ENCODE measurements around the gene ACSF3. TPM values are rescaled to one million over a fixed set of nuclear protein-coding genes. Genes with fewer than 3 reads are reported as not detected.
"Not testable (repeated sequence)": the region's sequence is repeated elsewhere in the genome, so short reads cannot be mapped to it uniquely, and the experiment has no call there.

Gene ACSF3
- total RNA-seq, 1 donor from 2014 or later = 16.2 TPM

DNA sequence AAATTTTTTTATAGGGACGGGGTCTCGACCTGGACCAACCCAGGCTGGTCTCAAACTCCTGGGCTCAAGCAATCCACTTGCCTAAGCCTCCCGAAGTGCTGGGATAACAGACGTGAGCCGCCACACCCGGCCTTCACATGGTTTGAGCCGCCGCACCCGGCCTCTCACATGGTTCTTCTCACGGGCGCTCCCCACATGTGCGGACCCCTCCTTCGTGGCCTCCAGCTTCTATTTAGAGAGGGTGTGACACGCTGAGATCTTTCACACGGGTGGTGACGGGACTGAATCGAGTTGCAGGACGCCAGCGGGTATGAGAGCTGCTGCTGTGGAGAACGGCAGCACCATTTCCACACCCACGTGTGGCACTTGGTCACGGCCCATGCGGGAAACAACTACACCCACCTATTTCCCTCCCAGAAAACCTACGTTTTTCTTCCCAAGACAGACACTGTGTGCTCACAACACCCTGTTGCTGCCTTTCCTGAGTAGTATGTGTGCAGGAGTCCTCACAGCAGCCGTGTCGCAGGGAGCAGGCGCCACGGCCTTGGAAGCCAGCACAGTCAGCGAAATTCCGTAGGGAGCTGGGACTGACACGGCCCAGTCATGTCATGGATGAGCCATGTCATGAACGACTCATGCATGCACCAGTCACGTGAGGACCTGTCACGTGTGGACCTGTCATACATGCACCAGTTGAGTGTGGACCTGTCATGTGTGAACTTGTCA is 20.1 kb upstream of the ACSF3 start:
- no peak for DNase-seq

DNA sequence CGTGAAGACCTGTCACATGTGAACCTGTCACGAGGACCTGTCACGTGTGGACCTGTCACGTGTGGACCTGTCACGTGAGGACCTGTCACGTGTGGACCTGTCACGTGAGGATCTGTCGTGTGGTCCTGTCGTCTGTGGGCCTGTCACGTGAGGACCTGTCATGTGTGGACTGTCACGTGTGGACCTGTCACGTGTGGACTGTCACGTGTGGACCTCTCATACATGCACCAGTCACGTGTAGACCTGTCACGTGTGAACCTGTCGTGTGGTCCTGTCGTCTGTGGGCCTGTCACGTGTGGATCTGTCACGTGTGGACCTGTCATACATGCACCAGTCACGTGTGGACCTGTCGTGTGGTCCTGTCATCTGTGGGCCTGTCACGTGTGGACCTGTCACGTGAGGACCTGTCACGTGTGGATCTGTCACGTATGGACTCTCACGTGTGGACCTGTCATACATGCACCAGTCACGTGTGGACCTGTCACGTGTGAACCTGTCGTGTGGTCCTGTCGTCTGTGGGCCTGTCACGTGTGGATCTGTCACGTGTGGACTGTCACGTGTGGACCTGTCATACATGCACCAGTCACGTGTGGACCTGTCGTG is 19.5 kb upstream of the ACSF3 start:
- not testable (repeated sequence) for DNase-seq

DNA sequence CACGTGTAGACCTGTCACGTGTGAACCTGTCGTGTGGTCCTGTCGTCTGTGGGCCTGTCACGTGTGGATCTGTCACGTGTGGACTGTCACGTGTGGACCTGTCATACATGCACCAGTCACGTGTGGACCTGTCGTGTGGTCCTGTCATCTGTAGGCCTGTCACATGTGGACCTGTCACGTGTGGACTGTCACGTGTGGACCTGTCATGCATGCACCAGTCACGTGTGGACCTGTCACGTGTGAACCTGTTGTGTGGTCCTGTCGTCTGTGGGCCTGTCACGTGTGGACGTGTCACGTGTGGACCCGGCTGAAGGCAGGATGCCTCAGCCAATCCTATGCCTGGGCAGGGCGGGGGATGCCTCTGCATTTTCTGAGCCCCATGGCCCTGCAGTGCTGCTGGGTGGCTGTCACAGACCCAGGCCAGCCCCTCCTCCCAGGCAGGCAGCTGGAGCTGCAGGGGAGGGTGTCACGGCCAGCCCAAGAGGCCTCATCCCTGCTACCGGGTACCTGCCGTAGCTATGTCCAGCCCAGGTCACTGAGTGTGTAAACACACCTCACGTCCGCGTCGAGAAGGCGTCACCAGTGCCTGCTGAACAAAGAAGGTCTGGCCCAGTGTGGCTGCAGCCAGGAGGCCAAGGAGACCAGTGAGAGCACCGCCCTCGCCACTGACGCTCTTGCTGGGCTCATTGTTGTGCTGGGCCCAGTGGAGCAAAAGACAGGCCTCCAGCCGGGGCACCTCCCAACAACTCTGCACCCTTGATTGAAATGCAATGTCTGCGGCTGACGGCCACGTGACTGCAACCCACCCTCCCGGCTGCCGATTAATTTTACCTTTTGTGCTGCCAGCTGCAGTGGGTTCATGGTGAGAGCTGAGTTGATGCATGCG is 18.6 kb upstream of the ACSF3 start:
- DNase-seq = no peak

DNA sequence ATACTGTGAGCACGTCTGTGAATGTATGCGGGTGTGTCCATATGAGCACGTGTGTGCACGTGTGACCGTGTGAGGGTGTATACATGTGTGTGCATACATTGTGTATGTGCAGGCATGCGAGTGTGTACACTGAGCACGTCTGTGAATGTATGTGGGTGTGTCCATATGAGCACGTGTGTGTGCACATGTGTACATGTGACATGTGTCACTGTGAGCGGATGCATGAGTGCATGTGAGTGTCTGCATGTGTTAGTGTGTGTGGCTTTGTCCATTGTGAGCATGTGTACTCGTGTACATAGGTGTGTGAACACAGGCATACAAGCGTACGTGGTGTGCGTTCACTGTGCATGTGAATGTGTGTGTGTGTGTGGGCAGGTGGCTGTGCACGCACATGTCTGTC is 17.5 kb upstream of the ACSF3 start:
- no peak for DNase-seq

DNA sequence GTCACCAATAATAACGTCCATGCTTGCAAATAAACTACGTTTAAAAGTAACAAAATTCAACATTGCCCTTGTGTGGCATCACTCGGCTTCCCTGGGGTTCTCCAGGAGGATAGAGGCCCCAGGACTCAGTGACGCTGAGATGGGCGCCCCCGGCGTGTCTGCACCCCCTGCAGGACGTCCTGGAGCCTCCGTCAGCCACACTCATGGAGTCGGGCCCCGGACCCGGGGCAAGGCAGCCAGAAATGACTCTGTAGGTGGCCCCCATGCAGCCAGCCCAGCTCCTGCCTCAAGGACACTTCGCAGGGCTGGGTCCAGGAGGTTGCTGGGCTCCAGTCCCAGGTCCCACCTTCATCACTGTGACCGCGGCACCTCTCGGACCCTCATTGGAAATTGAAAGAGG is 16.6 kb upstream of the ACSF3 start:
- no peak for DNase-seq

DNA sequence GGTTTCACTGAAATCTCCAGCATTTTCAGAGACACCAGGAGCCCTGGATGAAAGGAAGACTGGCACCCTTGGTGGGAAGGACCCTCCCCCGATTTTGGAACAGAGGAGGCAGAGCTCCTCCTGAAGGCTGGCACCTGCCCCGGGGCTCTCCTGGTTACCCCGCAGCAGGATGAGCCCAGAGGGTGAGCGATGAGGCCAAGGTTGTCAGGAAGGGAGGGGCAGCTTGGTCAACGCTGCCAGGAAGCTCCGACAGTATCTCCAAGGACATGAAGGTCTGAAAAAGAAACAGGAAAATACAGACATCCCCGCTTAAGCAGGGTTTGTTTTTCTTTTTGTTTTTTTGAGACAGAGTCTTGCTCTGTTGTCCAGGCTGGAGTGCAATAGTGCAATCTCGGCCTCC is 15.5 kb upstream of the ACSF3 start:
- DNase-seq = no peak

DNA sequence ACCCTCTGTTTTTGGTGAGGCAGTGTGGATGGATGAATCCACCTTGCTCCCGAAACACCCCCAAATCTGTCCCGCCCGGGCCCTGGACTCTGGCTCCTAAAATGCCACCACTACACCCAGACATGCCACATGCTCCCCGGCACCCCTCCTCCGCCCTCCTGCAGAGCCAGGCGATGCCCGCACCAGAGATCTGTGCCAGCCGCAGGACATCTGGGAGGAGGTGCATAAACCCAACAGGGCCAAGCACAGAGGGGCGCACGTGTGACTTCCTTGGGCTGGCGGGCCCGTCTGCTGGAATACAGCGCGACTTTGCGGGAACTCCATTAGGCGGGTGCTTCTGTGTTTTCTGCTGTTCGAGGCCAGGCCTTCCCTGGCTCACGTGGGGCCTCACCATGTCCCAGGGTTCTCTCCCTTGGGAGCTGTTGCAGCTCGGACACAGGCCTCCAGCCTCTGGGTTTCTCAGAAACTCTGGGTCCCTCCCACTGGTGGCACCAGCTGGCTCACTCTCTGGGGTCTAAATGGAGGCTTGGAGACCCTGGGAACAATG is 14.1 kb upstream of the ACSF3 start:
- no peak for DNase-seq

DNA sequence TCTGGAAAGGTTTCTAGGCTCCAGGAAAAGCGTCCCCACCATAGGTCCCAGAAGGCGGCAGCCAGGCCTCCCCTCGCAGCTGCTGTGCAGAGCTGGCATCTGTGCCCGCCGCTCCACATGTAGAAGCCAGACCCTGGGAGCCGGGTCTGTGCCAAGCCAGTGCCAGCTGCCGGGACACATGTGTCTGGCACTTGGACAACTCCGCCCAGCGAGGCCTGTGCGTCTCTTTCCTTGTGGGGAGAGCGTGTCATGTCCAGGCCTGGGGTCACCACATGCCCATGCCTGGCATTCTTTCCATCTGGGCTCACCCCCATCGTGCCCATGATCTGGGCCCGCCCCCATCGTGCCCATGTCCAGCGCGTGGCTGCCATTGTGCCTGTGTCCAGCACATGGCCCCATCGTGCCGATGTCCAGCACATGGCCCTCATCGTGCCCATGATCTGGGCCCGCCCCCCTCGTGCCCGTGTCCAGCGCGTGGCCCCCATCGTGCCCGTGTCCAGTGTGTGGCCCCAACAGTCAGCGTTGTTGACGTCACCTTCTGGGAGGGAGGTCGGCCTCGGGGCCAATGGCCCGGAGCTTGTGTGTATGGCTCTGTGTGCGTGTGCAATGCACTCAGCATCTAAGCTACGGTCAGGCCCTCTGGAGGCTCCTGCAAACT is 13.3 kb upstream of the ACSF3 start:
- DNase-seq = no peak

DNA sequence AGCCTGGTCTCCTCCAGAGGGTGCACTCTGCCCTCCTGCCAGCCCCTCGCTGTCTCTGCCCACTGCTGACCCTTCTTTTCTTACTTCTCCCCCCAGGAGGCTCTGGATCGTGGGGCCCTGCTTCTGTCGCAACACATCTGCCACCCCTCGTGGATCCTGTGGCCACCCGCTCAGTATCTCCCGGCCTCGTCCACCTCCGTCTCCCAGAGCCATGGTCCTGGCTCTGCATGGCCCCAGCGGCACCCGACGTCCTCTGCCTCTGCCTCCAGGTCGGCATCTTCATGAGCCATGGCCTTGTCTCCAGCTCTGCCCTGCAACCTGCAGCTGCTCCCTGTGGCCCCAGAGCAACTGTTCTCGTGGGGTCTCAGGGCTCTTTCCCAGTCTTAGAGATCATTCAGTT is 12.1 kb upstream of the ACSF3 start:
- no peak for DNase-seq

DNA sequence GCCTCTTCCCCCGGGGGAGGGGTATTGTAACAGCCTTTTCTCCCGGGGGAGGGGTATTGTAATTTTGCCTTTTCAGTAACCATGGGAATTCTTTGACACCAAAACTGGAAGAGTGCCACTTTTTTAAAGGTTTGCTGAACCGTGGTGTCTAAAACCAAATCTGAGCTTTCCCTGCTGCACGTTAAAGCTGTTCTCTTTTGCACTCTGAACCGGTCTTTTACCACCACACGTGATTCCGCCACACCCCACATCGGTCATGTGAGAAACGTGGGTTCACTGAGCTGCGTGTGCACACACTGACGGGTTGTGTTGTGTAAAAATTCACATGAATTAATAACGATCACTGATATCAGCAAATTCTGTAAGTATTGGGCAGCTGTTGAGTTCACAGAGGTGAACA is 9.2 kb upstream of the ACSF3 start:
- no peak for DNase-seq

DNA sequence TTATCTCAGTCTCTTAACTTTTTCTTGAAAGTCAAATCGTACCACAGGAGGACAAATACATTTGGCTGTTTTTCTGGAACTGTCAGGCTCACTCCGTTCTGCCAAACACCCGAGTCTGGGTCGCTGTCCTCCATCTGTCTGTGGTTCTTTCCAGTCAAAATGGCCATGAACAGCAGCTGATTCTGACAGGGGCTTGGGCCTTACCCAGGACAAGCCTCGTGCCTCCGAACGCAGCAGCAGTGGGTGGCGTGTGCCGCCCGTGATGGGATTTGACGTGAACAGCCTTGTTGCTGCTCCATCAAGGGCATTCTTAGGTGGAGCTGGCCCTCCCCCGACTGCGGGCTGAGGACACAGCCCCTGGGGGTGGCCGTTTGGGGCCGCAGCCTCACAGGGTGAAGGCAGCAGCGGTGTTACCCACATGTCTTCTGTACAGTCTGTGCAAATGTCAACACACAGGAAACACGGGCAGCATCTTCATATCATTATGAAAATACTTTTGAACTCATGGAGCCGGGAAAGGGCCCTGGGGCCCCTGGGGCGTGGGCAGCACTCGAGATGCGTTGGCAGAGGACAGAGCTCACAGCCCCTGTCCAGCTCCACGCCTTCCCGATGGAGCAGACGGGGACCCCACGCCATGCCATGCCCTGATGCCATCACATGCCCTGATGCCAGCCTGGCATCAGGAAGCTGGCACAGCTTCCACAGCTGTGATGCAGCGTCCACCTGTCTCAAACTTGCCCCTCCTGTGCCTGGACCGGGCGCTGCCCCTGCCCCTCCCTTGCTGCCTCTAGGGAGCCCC is 8.6 kb upstream of the ACSF3 start:
- no peak for DNase-seq

DNA sequence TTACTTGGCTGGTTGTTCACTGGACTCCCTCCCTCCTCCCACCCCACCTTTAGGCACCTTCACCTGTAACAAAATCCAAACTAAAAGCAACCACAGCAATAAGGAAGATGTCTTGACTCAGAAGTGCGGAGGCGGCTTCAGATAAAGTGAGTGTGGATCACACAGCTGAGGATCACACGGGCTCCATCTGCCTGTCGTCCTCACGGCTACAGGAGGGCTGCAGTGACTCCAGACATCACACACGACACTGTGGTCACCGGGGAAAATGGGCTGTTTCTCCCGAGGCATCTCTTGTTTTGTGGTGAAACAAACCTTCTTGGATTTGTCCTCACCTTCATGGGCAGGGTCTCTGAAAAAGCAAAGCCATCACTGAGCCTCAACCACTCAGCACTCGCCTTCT is 7.9 kb upstream of the ACSF3 start:
- no peak for DNase-seq

DNA sequence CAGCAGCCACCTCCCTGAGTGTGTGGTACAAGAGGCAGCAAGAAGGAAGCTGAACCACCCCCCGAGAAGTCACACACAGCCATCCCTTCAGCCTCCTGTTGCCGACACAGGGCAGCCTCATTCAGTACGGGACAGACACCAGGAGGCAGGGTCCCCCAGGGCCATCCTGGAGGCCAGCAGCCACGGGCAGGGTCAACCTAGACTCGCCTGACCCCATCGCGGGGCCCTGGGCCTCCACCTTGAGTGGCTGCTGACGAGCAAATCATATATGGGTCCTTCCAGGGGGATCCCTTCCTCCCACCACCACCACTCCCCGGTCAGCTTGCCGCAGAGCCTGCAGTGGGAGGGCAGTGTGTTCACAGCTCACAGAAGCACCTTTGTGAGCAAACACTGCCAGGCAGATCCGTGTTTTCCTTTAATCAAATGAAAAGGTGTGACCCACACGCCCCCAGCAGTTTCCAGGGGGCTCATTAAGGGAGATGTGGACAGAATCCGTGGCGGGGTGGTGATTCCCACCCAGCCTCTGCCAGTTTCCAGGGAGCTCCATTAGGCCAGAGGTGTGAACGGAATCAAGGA is 5.6 kb upstream of the ACSF3 start:
- no peak for DNase-seq

DNA sequence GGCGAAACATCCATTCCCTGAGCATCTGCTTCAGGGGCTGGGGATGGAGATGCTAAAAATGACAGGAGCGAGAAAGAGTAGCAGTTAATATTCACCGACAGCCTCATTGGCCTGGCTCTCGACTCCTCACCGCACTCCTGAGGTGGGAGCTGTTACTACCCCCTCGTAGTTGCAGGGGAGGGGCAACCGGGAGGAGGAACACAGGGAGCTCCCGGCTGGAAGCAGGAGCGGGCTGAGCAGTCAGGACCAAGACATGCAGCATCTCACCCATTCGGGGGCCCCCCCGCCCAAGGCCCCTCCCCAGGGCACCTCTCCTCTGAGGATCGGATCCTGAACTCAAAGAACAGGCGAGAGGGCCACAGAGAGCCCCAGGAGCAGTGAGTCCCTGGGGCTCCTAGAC is 4.5 kb upstream of the ACSF3 start:
- DNase-seq = no peak

DNA sequence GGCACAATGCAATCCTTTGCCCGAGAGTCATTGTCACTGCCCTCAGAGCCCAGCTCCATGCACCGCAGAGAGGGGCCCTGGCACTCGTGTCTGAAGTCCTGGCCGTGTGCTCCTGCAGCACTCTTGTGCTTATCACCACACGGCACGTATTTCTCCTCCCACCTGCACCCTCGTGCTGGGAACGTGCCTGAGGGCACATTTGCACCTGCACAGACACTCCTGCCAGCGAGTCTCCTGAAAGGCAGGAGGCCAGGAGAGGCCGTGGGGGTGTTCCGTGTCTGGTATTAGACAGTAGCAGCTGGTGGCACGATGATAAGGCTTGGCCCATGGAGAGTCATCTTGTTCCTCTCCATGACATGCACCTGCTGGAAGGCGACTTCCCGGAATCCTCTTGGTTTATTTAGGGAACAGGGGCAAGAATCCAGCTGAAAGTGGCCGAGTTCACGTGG is 3.4 kb upstream of the ACSF3 start:
- no peak for DNase-seq

DNA sequence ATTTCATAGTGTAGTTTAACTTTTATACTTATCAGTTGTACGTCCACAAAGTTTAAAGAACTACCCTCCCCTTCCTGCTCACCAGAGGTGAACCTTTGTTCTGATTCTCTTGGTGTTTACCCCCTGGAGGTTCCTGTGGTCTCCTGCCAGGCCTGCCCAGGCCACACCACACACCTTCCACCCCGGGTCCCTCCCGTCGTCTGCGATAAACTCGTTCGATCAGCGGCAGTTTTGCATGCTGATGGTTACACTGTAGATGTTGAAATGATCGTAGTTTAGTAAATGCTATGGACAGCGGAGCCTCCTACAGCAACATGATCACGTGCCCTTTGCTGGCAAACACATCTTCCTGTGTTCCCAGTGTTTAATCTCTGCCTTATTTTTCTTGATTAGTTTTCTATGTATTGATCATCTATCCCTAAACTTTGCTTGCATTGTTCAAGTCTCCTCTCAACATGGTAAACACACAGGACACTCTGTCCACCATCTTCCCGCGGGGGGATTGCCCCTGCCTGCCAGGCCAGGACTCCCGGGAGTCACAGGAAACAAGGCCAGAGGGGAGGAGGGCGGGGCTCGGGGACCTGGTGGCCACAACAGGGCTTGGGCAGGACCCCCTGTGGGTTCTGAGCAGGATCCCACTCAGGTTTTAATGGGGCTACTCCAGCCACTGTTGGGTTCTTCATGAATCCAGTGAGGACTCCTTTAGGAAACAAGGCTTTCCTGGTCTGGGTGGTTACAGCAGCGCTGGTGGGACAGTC is 2.8 kb upstream of the ACSF3 start:
- no peak for DNase-seq

DNA sequence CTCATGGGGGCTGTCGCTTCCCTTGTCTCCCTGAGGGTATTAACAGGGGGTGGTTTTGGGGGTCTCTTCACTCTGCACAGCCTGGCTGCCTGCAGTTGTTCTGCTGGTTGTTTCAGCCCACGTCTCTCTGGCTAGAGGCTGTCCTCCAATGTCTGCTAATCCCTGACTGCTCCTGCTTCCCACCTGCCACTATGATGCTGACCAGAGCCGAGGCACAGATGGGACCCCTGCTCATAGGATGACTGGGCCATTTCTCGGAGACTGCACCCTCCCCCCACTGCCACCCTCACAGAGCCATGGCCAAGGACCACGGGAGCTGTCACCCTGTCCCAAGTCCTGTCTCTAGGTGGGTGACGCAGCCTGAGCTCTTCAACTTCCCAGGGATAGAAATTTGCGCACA is 1.6 kb upstream of the ACSF3 start:
- DNase-seq = no peak

DNA sequence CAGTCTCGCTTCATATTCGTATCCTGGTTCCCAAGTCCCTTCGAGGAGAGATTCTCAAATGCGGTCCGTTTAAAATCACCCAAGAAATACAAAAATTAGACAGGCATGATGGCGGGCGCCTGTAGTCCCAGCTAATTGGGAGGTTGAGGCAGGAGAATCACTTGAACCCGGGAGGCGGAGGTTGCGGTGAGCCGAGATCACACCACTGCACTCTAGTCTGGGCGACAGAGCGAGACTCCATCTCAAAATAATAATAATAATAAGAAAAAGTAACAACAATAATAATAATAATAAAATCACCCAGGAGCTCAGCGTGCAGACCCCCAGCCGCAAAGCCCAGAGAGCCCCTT is 425 bp upstream of the ACSF3 start:
- not testable (repeated sequence) for DNase-seq

DNA sequence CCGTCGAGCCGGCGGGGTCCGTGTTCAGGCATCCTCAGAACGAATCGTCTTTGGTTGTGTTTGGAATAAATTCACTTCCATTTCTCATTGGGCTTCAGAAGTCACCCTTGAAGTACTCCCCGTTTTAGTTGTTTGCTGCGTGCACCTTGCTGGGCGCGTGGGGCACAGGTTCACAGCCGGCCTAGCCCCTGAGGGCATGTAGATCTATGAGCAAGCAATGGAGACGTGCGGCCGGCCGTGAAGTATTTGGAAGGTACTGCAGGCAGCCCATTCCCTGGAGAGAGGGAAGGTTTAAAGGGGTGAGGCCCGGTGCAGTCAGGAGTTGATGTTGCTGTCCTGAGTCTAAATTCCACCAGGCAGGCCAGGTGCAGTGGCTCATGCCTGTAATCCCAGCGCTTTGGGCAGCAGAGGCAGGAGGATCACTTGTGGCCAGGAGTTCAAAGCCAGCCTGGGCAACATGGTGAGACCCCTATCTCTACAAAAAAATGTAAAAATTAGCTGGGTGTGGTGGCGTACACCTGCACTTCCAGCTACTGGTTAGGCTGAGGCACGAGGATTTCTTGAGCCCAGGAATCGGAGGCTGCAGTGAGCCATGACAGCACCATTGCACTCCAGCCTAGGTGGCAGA is 714 bp downstream of the ACSF3 start:
- DNase-seq = no peak

DNA sequence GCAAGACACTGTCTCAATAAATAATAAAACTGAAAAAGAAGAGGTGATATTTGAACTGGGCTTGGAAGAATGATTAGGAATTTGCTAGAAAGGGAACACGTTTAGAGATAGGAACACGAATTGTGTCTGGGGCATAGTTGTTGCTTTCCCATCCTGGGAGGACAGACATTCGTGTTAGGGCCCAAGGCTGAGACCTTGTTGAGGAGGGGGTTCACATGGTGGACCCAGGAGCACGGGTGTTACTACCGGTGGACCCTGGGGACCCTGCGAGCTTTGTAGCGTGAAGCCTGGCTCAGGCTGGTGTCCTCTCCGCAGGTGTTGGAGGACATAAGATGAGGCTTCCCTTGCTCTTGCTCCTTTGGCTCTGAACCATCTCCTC is 1.2 kb downstream of the ACSF3 start:
- DNase-seq = no peak
